Glutamatergic neuron (in vitro differentiated cells): ENCODE data around the gene OR5H1. TPM values are rescaled to one million over a fixed set of nuclear protein-coding genes. Genes with fewer than 3 reads are reported as not detected.

ENCODE experiments used
- DNase-seq: peaks from one replicate; pipeline ENCODE4 v3.0.0; 2022
- H3K27ac Mint-ChIP-seq: one replicate; pipeline ENCODE4 v1.8.0; 2020; ENCODE audit warnings: mild to moderate bottlenecking, mixed read lengths, inconsistent platforms; ENCODE audit not compliant: unreplicated experiment
- H3K27me3 Mint-ChIP-seq: one replicate; pipeline ENCODE4 v1.8.0; 2020; ENCODE audit warnings: mild to moderate bottlenecking, moderate library complexity, mixed read lengths, inconsistent platforms; ENCODE audit not compliant: unreplicated experiment
- H3K36me3 Mint-ChIP-seq: one replicate; pipeline ENCODE4 v1.8.0; 2020; ENCODE audit warnings: mild to moderate bottlenecking, mixed read lengths, inconsistent platforms; ENCODE audit not compliant: unreplicated experiment
- H3K4me1 Mint-ChIP-seq: one replicate; pipeline ENCODE4 v1.8.0; 2020; ENCODE audit warnings: mild to moderate bottlenecking, low read depth, mixed read lengths, inconsistent platforms; ENCODE audit not compliant: unreplicated experiment
- H3K4me3 Mint-ChIP-seq: one replicate; pipeline ENCODE4 v1.8.0; 2020; ENCODE audit warnings: mild to moderate bottlenecking, mixed read lengths, inconsistent platforms; ENCODE audit not compliant: unreplicated experiment
- H3K9me3 Mint-ChIP-seq: one replicate; pipeline ENCODE4 v1.8.0; 2020; ENCODE audit warnings: mild to moderate bottlenecking, moderate library complexity, mixed read lengths, inconsistent platforms; ENCODE audit not compliant: unreplicated experiment
- CTCF ChIP-seq: fragments of 200-600 bp; sonication (generic); IDR thresholded peaks from one replicate; pipeline ENCODE4 v1.5.0; 2021; ENCODE audit not compliant: partially characterized antibody, unreplicated experiment
- total RNA-seq: library from RNA; stranded (reverse); fragmentation: NEBNext Ultra II Directional; extraction: Animal tissue kit (Norgen Biotek cat#: 25700); gene quantifications from one replicate; pipeline ENCODE4 v1.2.1, GENCODE V29; 2021; ENCODE audit not compliant: unreplicated experiment

Gene OR5H1
- total RNA-seq, 1 donor from 2014 or later = not detected

- TF ChIP-seq CTCF = no peak
- H3K4me3 Mint-ChIP-seq = no peak within 1 kb of the TSS
- no peaks in the 10 kb centered on the region for H3K4me1 Mint-ChIP-seq
- no peak for DNase-seq
- H3K9me3 Mint-ChIP-seq = no peaks in the 10 kb centered on the region
- no peaks in the 10 kb centered on the region for H3K27me3 Mint-ChIP-seq
- no peaks in the 10 kb centered on the region for H3K36me3 Mint-ChIP-seq
- no peak within 1 kb of the TSS for H3K27ac Mint-ChIP-seq
These were observed 35.9 kb downstream of the OR5H1 start, which contains the start of gene OR5H15 for GRCh38 chr3:98166396-98166795. OR5H15 (plus strand) TSS chr3:98166696; CDS start chr3:98168700, 2,004 bp downstream.

- DNase-seq = no peak
- Mint-ChIP-seq H3K4me3 (no peak overlapping the region), H3K27ac (no peak overlapping the region), H3K36me3 (peaks cover 7% of the 10 kb centered on the region), H3K27me3 (peaks cover 2% of the 10 kb centered on the region), H3K4me1 (no peaks in the 10 kb centered on the region), H3K9me3 (no peaks in the 10 kb centered on the region)
- no peak for TF ChIP-seq CTCF
These were observed 40.5 kb downstream of the OR5H1 start for GRCh38 chr3:98171071-98171470.

GRCh38 chr3:98172621-98173020 is 42.1 kb downstream of the OR5H1 start:
- Mint-ChIP-seq H3K4me3 (no peak overlapping the region), H3K36me3 (peaks cover 7% of the 10 kb centered on the region), H3K9me3 (no peaks in the 10 kb centered on the region), H3K27ac (no peak overlapping the region), H3K4me1 (no peaks in the 10 kb centered on the region), H3K27me3 (peaks cover 2% of the 10 kb centered on the region)
- TF ChIP-seq CTCF = no peak
- no peak for DNase-seq

- no peak for TF ChIP-seq CTCF
These were observed 49.9 kb downstream of the OR5H1 start for GRCh38 chr3:98180319-98180890.

GRCh38 chr3:98182196-98182595 is 51.7 kb downstream of the OR5H1 start:
- Mint-ChIP-seq H3K9me3 (peaks cover 3% of the 10 kb centered on the region), H3K27me3 (no peaks in the 10 kb centered on the region), H3K4me3 (no peak overlapping the region), H3K27ac (no peak overlapping the region), H3K36me3 (no peaks in the 10 kb centered on the region), H3K4me1 (no peaks in the 10 kb centered on the region)
- no peak for DNase-seq
- no peak for TF ChIP-seq CTCF

More at GRCh38 chr3:98180319-98180890, 49.9 kb downstream of the OR5H1 start:
- no peak for DNase-seq
- H3K27ac Mint-ChIP-seq = no peak overlapping the region
- H3K27me3 Mint-ChIP-seq = no peaks in the 10 kb centered on the region
- H3K9me3 Mint-ChIP-seq = peaks cover 3% of the 10 kb centered on the region
- H3K36me3 Mint-ChIP-seq = no peaks in the 10 kb centered on the region
- H3K4me1 Mint-ChIP-seq = no peaks in the 10 kb centered on the region
- H3K4me3 Mint-ChIP-seq = no peak overlapping the region
